Choroid plexus epithelial cell (primary cell): ENCODE measurements around the gene THOC6.

Source experiments
- DNase-seq: peaks from one replicate; pipeline ENCODE4 v3.0.0-alpha.2; 2010; ENCODE audit warnings: low read depth
- H3K4me3 ChIP-seq: 2 replicates; pipeline ENCODE4 v1.5.1; 2011; ENCODE audit warnings: low read depth, mild to moderate bottlenecking, control low read depth, low read length, moderate library complexity
- TF ChIP-seq, protein P1 (sequence below): conservative IDR thresholded peaks from 2 replicates; pipeline ENCODE4 v1.5.1; 2011; ENCODE audit warnings: low read depth, mild to moderate bottlenecking, control low read depth, inconsistent platforms, low read length, moderate library complexity

Gene THOC6

DNA sequence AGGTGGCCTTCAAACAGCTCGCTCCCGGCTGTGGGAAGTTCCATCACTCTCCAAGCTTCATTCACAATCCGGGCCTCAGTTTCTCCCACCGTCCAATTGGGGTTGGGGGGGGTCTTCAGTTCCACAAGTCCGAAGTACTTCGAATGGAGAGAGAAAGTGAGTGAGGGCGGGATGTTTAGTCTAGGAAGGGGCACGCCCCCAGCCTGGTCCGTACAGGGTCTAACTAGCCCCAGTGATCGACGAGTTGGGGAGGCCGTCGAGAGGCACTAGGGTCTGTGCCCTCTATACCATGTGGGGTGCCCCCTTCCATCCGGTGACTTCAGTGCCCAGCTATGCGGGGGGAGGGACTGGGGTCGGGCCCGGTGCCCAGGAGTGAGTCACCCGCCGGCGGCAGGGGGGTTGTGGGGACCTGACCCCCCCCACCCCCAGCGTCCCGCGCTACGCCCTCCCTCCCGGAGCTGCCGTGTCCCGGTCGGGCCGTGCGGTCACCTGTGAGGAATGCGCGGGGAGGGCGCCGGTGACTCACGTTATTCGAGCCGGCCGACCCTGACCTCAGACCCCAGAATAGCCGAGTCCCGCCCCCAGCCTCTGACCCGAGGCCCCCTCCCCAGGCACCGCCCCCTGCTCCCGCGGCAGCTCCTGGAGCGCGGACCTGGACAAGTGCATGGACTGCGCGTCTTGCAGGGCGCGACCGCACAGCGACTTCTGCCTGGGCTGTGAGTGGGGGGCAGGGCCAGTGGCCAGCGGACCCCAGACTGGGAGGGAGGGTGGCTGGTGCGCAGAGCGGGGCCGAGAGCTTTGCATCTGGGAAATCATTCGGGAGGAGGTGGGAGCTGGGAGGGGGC is 3.0 kb upstream of the THOC6 start:
- H3K4me3 ChIP-seq = peak overlapping the region; percentile 82
- peak; percentile 86 for DNase-seq
- TF ChIP-seq, protein P1, sequence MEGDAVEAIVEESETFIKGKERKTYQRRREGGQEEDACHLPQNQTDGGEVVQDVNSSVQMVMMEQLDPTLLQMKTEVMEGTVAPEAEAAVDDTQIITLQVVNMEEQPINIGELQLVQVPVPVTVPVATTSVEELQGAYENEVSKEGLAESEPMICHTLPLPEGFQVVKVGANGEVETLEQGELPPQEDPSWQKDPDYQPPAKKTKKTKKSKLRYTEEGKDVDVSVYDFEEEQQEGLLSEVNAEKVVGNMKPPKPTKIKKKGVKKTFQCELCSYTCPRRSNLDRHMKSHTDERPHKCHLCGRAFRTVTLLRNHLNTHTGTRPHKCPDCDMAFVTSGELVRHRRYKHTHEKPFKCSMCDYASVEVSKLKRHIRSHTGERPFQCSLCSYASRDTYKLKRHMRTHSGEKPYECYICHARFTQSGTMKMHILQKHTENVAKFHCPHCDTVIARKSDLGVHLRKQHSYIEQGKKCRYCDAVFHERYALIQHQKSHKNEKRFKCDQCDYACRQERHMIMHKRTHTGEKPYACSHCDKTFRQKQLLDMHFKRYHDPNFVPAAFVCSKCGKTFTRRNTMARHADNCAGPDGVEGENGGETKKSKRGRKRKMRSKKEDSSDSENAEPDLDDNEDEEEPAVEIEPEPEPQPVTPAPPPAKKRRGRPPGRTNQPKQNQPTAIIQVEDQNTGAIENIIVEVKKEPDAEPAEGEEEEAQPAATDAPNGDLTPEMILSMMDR = no peak

DNA sequence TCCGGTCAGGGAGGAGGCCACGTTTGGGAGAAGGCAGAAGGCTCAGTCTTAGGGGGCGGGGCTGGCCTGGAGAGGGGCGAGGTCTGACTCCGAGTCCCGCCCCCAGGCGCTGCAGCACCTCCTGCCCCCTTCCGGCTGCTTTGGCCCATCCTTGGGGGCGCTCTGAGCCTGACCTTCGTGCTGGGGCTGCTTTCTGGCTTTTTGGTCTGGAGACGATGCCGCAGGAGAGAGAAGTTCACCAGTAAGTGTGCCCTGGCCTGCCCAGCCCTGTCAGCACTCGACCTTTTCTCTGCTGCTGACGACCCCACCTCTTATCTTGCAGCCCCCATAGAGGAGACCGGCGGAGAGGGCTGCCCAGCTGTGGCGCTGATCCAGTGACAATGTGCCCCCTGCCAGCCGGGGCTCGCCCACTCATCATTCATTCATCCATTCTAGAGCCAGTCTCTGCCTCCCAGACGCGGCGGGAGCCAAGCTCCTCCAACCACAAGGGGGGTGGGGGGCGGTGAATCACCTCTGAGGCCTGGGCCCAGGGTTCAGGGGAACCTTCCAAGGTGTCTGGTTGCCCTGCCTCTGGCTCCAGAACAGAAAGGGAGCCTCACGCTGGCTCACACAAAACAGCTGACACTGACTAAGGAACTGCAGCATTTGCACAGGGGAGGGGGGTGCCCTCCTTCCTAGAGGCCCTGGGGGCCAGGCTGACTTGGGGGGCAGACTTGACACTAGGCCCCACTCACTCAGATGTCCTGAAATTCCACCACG is 2.2 kb upstream of the THOC6 start:
- peak; percentile 94 for DNase-seq
- TF ChIP-seq, protein P1 = peak; percentile 46
- H3K4me3 ChIP-seq = peak overlapping the region; percentile 82

DNA sequence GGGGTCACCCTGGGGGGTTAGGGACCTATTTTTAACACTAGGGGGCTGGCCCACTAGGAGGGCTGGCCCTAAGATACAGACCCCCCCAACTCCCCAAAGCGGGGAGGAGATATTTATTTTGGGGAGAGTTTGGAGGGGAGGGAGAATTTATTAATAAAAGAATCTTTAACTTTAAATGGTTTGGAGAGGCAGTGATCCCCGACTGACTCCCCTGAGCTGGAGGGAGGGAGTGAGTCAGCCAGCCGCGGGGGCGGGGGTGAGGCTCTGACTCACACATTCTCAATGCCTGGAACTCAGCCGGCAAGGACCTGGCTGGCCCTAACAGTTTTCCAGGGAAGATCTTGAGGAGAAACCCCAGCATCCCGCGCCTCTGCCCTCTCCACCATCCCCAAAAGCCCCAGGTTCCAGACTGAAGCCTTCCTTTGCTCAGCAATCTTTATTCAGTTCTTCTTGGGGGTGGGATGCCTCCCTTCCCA is 1.6 kb upstream of the THOC6 start:
- H3K4me3 ChIP-seq = peak overlapping the region; percentile 87
- DNase-seq = peak; percentile 97
- TF ChIP-seq, protein P1 = no peak

DNA sequence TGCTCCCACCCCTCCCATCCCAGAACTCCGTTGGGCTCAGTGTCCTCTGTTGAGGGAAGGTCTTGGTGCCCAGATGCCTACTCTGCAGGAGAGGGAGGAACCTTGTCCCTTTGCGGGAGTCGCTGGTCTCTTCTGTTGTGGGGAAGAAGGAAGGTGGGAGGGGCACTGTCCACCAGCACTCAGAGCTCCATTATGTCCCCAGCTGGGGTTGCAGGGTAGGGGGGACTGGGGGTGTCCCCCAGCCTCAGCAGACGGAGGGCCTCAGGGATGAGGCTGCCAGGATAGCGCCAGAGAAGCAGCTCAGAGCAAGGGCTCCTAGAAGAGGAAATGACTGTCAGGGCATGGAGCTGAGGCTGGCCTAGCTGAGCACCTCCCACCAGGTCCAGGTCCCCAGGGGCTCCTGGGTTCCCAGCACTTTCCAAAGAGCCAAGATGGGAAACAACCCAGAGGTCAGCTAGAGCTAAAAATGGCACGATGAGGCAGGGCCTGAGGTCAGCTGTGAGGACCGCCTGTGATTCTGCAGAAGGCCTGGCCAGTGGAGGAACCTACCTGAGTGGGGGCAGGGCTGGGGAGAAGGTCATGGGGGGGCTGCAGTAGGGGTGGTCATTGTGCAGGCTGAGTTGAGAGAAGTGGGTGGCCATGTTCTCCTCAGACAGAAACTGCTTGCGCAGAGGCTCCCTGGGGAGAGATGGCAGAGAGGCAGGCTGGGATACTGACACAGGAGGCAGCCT is 986 bp upstream of the THOC6 start:
- TF ChIP-seq, protein P1 = no peak
- peak overlapping the region; percentile 87 for H3K4me3 ChIP-seq
- DNase-seq = peak; percentile 54

DNA sequence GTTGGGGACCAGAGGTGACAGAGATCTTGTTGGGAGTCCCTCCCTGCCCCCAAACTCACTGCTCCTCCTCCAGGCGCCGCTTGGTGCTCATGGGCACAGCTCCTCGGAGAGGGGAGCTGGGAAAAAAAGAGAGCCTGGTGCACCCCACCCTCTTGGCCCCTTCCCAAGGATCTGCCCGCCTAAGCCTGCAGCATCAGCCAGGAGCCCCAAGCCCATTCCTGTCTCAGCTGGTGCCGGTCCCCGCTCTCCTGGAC is 493 bp upstream of the THOC6 start:
- H3K4me3 ChIP-seq = peak overlapping the region; percentile 87
- DNase-seq = peak; percentile 64
- TF ChIP-seq, protein P1 = no peak

DNA sequence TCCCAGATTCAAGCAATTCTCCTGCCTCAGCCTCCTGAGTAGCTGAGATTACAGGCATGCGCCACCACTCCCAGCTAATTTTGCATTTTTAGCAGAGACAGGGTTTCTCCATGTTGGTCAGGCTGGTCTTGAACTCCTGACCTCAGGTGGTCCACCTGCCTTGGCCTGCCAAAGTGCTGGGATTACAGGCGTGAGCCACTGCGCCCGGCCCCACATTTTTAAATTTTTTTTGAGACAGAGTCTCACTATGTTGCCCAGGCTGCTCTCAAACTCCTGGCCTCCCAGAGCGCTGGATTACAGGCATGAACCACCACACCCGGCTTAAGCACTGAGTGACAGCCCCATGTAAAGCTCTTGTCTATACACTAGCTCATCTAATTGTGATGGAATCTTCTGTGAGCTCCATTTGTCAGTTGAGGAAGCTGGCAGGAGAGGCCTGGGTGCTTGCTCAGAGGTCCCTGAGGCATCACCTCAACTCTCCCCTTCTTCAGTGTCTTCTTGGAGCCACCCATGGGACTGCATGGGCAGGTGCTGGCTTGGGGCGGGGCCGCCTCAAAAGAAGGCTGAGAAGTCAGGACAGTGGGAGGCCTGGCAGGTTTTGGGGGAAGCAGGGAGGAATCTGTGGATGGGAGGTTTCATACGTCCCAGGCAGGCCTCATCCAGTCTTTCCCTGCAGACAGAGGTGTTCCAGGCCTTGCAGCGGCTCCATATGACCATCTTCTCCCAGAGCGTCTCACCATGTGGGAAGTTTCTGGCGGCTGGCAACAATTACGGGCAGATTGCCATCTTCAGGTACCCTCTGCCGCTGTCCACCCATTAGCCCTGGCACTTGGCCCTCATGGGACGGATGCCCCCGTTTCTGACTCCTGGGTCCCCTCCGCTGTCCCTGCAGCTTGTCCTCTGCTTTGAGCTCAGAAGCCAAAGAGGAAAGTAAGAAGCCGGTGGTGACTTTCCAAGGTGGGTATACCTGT is 1.5 kb downstream of the THOC6 start:
- no peak for DNase-seq
- TF ChIP-seq, protein P1 = no peak
- no peak overlapping the region for H3K4me3 ChIP-seq
